Adrenal gland (tissue), 5 donors: Measurements from ENCODE around the gene SRCAP.

ENCODE experiments used
- CTCF ChIP-seq, 6 experiments: fragments of 450-650 bp in 4 of 6; fragments of 200-600 bp in 2 of 6; sonication (generic) in 1 of 6; IDR thresholded peaks; 1 replicate in 5 of 6; 2 replicates in 1 of 6; pipeline versions ENCODE4 v1.5.1 to v1.8.0; 2016 to 2021; ENCODE audit warnings: antibody characterized with exemption in 6 of 6, mild to moderate bottlenecking in 2 of 6, moderate library complexity in 1 of 6
- POLR2A ChIP-seq, 2 donors: fragments of 450-650 bp; IDR thresholded peaks; one replicate each; pipeline ENCODE4 v1.6.1; 2017; ENCODE audit warnings: antibody characterized with exemption in 2 of 2, mild to moderate bottlenecking in 2 of 2, moderate library complexity in 1 of 2
- donor health status: DM: no; HTN: no; CAD: no.

- TF ChIP-seq CTCF (IDR thresholded peaks at IDR 0.05) (no peak), POLR2A (IDR thresholded peaks at IDR 0.05) (no peak)
Measured at GRCh38 chr16:30721606-30722005, 22.6 kb downstream of the SRCAP start.
